ENCODE results near the gene RRM2.
"Not testable (repeated sequence)": the region's sequence is repeated elsewhere in the genome, so short reads cannot be mapped to it uniquely, and the experiment has no call there.

Gene RRM2

GRCh38 chr2:10132596-10132995 is 10.1 kb downstream of the RRM2 start:
- DNase-seq (ENCODE audit: low spot score) = no peak

GRCh38 chr2:10132996-10133647 is 10.6 kb downstream of the RRM2 start:
- no peak for DNase-seq (ENCODE audit: low spot score)

GRCh38 chr2:10135296-10136089 is 13.0 kb downstream of the RRM2 start:
- DNase-seq (ENCODE audit: low spot score) = no peak

- no peak for DNase-seq (ENCODE audit: low spot score)
Observed at GRCh38 chr2:10136101-10136934, 13.8 kb downstream of the RRM2 start.

GRCh38 chr2:10137053-10137843 is 14.7 kb downstream of the RRM2 start:
- DNase-seq (ENCODE audit: low spot score) = no peak

GRCh38 chr2:10139536-10139935 is 17.0 kb downstream of the RRM2 start:
- DNase-seq (ENCODE audit: low spot score) = no peak

- DNase-seq (ENCODE audit: low spot score) = no peak
Observed at GRCh38 chr2:10140841-10141610, 18.5 kb downstream of the RRM2 start.

GRCh38 chr2:10141736-10142639 is 19.4 kb downstream of the RRM2 start:
- peak; percentile 16 for DNase-seq (ENCODE audit: low spot score)

- DNase-seq (ENCODE audit: low spot score) = no peak
Observed at GRCh38 chr2:10142640-10142965, 20.1 kb downstream of the RRM2 start.

GRCh38 chr2:10144771-10145518 is 22.4 kb downstream of the RRM2 start:
- DNase-seq (ENCODE audit: low spot score) = no peak

- no peak for DNase-seq (ENCODE audit: low spot score)
Observed at GRCh38 chr2:10145519-10146357, 23.2 kb downstream of the RRM2 start.

GRCh38 chr2:10146366-10147005 is 23.9 kb downstream of the RRM2 start:
- no peak for DNase-seq (ENCODE audit: low spot score)

GRCh38 chr2:10147050-10147660 is 24.6 kb downstream of the RRM2 start:
- not testable (repeated sequence) for DNase-seq (ENCODE audit: low spot score)

- no peak for DNase-seq (ENCODE audit: low spot score)
Observed at GRCh38 chr2:10148268-10148667, 25.7 kb downstream of the RRM2 start.

- DNase-seq (ENCODE audit: low spot score) = no peak
Observed at GRCh38 chr2:10149635-10150034, 27.1 kb downstream of the RRM2 start.

- no peak for DNase-seq (ENCODE audit: low spot score)
Observed at GRCh38 chr2:10150436-10150835, 27.9 kb downstream of the RRM2 start.

GRCh38 chr2:10151462-10151861 is 28.9 kb downstream of the RRM2 start:
- no peak for DNase-seq (ENCODE audit: low spot score)

GRCh38 chr2:10157293-10157692 is 34.8 kb downstream of the RRM2 start:
- no peak for DNase-seq (ENCODE audit: low spot score)

Data from CD4-positive, alpha-beta T cell treated with Interleukin-15 for 4 hours (primary cell).